Measurements from ENCODE around the gene TMPRSS3. TPM values are rescaled to one million over a fixed set of nuclear protein-coding genes. Genes with fewer than 3 reads are reported as not detected.

TMPRSS3 gene
- total RNA-seq, 4 donors from 2014 or later: 5.0 to 12.6 (median 6.2) TPM

DNA sequence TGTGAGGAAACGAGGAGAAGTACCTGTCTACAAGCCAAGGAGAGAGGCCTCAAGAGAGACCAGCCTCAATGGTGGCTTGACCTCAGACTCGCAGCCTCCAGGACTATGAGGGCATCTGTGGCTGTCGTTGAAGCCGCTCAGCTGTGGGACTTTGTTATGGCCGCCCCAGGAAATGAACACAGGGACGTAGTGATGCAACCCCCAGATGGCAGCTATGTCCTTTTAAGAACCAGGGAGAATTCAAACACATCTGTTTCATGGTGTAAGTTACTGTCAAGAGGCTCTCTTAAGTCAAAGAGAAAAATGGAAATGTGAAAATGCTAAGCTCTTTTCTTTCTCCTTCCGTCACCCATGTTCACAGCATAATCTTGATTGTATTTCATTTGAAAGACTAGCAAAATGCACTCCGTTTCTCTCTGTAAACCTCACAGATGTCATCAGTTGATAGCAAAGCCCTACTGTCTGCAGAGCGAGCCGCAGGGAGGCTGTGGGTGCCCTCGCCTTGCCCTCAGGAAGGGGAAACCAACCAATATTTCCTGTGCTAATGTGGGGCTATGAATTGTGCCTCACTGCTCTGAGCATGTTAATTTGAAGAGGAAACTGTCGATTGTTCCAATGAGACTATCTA lies 29.2 kb upstream of the TMPRSS3 start:
- Histone ChIP-seq H3K36me3 (no peaks in the 10 kb centered on the region), H3K27me3 (no peaks in the 10 kb centered on the region), H3K9me3 (no peaks in the 10 kb centered on the region), H3K4me1 (no peaks in the 10 kb centered on the region), H3K4me3 (replicated peaks in 1 of 3) (no peak overlapping the region), H3K27ac (no peak overlapping the region)
- intact Hi-C loops (cut with DNase I): no loop called here
- no peak for TF ChIP-seq POLR2A (IDR thresholded peaks at IDR 0.05)
- TF ChIP-seq, protein P1, sequence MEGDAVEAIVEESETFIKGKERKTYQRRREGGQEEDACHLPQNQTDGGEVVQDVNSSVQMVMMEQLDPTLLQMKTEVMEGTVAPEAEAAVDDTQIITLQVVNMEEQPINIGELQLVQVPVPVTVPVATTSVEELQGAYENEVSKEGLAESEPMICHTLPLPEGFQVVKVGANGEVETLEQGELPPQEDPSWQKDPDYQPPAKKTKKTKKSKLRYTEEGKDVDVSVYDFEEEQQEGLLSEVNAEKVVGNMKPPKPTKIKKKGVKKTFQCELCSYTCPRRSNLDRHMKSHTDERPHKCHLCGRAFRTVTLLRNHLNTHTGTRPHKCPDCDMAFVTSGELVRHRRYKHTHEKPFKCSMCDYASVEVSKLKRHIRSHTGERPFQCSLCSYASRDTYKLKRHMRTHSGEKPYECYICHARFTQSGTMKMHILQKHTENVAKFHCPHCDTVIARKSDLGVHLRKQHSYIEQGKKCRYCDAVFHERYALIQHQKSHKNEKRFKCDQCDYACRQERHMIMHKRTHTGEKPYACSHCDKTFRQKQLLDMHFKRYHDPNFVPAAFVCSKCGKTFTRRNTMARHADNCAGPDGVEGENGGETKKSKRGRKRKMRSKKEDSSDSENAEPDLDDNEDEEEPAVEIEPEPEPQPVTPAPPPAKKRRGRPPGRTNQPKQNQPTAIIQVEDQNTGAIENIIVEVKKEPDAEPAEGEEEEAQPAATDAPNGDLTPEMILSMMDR (IDR thresholded peaks at IDR 0.05): no peak
- WGBS, 2 donors: 75 to 80% methylated on average over 12 of the region's 12 CpGs
- no peak for DNase-seq

GRCh38 chr21:42423685-42424084 lies 27.8 kb upstream of the TMPRSS3 start:
- DNase-seq: no peak
- intact Hi-C loops (cut with DNase I): no loop called here
- Histone ChIP-seq H3K27me3 (no peaks in the 10 kb centered on the region), H3K9me3 (no peaks in the 10 kb centered on the region), H3K4me3 (replicated peaks in 1 of 3) (no peak overlapping the region), H3K4me1 (no peaks in the 10 kb centered on the region), H3K36me3 (no peaks in the 10 kb centered on the region), H3K27ac (no peak overlapping the region)
- TF ChIP-seq, protein P1 (IDR thresholded peaks at IDR 0.05): no peak
- TF ChIP-seq POLR2A (IDR thresholded peaks at IDR 0.05): no peak
- 75 to 88% methylated on average over 2 of the region's 2 CpGs for WGBS, 2 donors

GRCh38 chr21:42423197-42423675 lies 27.4 kb upstream of the TMPRSS3 start:
- H3K9me3 ChIP-seq: no peaks in the 10 kb centered on the region
- DNase-seq: no peak
- 84 to 89% methylated on average over 10 of the region's 10 CpGs for whole genome bisulfite sequencing, 2 donors
- no peaks in the 10 kb centered on the region for H3K36me3 ChIP-seq
- TF ChIP-seq POLR2A (IDR thresholded peaks at IDR 0.05): no peak
- TF ChIP-seq, protein P1 (IDR thresholded peaks at IDR 0.05): no peak
- intact Hi-C loops (cut with DNase I): no loop called here
- no peaks in the 10 kb centered on the region for H3K27me3 ChIP-seq
- H3K4me1 ChIP-seq: no peaks in the 10 kb centered on the region
- no peak overlapping the region for H3K27ac ChIP-seq
- H3K4me3 ChIP-seq (replicated peaks in 1 of 3): no peak overlapping the region

DNA sequence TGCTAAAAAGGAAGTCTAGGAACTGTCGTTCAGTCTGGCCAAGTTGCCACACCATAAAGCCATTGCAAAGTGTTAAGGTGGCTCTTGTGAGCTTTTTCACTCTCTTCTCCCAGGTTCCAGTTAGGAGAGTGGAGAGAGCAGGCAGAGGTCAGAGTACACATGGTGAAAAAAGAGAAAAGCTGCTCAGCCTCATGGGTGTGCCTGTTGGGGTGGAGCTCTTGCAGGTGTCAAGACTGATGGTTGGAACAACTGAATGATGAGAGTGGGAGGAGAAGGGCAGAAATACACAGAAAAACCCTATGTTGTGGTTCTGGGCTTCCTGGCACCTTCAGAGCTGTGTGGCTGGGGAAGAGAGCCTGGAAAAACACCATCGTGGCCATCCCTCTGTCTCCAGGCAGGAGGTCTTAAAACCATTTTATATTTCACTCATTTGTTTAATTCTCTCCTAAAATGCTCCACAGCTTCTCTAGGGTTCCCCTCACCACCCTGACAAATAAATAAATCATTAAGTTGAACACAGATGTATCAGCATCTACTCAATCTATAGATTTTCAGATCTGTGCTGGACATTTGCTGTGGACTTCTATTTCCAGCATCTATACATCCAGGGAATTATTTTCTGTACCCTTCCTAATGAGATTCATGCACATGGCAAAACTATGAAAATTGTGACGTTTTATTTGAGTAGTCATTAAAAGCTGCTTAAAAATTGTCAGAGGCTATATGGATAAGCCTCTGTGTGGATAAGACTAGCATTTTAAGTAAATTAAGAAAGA lies 25.4 kb upstream of the TMPRSS3 start:
- WGBS, 2 donors: 73 to 76% methylated on average over 3 of the region's 3 CpGs
- Histone ChIP-seq H3K36me3 (no peaks in the 10 kb centered on the region), H3K27ac (no peak overlapping the region), H3K4me1 (no peaks in the 10 kb centered on the region), H3K27me3 (no peaks in the 10 kb centered on the region), H3K4me3 (replicated peaks in 1 of 3) (no peak overlapping the region), H3K9me3 (no peaks in the 10 kb centered on the region)
- intact Hi-C loops (cut with DNase I): no loop called here
- no peak for DNase-seq
- TF ChIP-seq, protein P1 (IDR thresholded peaks at IDR 0.05): no peak
- no peak for TF ChIP-seq POLR2A (IDR thresholded peaks at IDR 0.05)

GRCh38 chr21:42419845-42420244 lies 24.0 kb upstream of the TMPRSS3 start:
- Histone ChIP-seq H3K4me3 (replicated peaks in 1 of 3) (no peak overlapping the region), H3K36me3 (no peaks in the 10 kb centered on the region), H3K27me3 (no peaks in the 10 kb centered on the region), H3K27ac (no peak overlapping the region), H3K4me1 (no peaks in the 10 kb centered on the region), H3K9me3 (no peaks in the 10 kb centered on the region)
- no peak for DNase-seq
- WGBS, 2 donors: 96 to 97% methylated on average over 6 of the region's 6 CpGs
- TF ChIP-seq POLR2A (IDR thresholded peaks at IDR 0.05): no peak
- TF ChIP-seq, protein P1 (IDR thresholded peaks at IDR 0.05): no peak
- intact Hi-C loops (cut with DNase I): no loop called here

Data from thyroid gland (tissue), 4 donors.